Epidermal melanocyte (primary cell): ENCODE data around the gene ARF6.
"Not testable (repeated sequence)": the region's sequence is repeated elsewhere in the genome, so short reads cannot be mapped to it uniquely, and the experiment has no call there.

Experiments used
- DNase-seq: peaks from one replicate; pipeline ENCODE4 v3.0.0; 2011; ENCODE audit warnings: low spot score; ENCODE audit not compliant: insufficient read length

Gene ARF6

GRCh38 chr14:49905989-49906388, 13.1 kb downstream of the ARF6 start:
- DNase-seq: no peak

DNA sequence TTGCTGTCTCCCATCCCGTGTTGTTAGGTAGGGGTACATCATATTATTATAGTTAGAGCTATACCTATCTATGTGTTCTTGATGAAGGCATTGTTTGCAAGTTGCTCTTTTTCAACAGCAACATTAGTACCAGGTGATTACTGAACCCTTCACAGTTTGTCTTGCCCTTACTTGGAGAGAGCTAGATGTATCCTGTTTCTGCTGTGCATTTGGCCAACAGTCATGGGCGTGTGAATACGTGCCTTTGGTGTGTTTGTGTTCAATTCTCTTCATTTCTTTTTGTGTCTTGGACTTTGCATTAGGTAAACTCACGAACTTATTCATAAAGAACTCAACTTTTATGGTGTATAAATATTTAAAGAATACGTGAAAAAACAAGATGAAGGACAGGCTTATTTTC, 14.3 kb downstream of the ARF6 start:
- DNase-seq: no peak

DNA sequence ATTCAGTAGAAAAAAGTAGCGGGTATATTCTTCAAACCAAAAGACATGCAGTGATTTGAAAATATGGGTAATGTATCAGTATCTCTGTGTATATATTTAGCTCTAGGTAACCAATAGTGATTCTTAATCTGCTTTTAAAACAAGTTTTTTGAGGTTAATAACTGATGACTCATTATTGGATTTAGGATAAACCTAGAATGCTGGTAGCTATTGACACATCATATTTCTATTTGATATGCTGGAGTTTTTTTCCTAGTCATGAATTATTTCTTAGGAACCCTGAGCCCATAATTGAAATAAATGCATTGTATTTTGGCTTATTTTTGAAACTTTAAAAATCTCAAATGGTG, 15.5 kb downstream of the ARF6 start:
- no peak for DNase-seq

DNA sequence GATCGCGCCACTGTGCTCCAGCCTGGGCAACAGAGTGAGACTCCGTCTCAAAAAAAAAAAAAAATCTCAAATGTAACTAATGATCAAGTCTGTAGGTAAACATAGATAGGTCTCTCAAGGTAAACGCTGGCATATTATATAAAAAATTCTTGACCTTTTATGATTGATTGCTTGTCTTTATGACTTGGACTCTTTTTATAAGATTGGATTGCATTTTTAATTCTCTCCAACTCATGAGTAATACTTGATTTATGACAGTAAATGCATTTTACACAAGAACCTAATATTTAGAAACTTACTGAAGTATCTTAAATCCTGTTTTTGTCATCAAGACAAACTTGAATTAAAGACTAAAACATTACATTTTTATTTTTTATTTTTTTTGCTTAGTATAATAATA, 16.1 kb downstream of the ARF6 start:
- no peak for DNase-seq

DNA sequence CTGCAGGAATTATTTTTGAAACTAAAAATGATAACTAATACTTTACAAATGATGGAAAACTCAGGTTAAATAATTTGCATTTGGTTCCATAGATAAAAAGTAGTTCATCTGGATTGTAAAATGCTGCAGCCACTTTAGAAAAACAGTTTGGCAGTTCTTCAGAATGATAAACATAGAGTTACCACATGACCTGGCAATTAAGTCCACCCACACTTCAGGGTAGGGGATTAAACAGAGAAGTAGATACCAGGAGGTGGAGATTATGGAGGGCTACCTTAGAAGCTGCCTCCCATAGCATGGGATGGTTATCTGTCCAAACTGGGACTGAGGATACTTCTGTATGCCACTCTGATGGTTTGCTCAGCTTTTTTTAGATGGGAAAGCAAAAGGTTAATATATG, 22.2 kb downstream of the ARF6 start:
- no peak for DNase-seq

DNA sequence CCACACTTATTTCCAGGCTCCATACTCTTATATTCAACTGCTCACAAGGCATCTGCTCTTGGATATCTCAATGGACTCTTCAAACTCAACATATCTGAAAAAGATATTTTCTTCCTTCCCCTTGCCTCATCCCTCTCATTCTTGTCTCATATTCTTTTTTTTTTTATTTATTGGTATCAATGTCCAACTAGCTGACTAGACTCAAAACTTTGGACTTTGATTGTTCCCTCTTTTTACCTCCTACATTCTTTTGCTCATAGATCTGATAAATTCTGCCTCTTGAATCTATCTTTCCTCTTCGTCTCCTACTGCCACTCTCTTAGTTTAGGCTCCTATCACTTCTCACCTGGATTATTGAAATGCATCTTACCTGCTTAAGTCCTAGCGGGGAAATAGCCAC, 25.8 kb downstream of the ARF6 start:
- DNase-seq: no peak

DNA sequence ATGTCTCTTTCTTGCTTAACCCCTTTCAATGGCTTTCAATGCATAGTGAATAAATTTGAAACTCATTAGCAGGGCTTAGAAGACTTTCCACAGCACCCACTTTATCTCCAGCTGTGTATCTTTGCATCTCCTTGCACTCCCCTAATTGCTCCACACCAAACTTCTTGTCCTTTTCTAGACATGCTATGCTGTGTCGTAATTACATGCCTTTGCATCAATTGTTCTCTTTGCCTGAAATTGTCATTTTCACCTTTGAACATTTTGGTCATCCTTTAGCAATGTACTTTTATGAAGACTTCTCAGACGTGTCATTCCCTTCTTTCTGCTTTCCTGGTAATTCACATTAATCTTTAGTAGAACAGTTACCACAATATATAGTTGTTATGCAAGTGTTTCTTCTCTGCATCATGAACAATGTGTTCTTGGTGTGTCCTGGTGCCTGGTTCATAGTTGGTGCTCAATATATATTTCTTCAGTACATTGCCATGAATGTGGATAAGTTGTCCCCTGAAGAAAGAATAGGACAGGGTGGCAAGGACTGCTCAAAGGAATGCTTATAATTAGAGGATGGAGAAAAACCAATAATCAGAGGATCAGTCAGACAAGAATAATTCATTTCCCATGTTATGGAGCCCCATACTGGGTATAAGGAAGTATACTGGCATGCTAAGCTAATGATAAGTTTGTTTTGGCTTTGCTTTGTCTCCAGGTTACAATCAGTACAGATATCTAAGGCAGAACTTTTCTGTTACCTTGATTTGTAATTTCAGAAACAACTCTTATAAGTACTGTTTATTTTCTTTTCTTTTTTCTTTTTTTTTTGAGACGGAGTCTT, 27.2 kb downstream of the ARF6 start:
- no peak for DNase-seq

DNA sequence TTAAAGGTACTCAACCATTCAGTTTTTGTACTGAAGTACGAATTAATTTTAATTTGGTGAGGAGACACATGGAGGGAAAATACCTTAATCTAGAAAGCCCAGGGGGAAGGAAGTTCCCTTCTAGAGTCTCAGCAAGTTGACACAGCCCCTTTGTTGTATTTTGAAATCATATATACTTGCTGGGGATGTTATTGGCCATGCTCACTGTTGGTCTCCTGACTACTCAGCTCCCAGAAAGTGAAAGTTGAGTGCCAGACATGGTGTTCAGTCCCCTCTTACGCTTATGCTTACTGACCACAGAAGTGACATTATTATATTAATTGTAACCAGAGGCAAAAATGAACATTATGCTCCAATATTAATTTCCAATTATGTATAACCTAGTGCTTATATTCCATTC, 28.1 kb downstream of the ARF6 start:
- DNase-seq: no peak

- no peak for DNase-seq
Observed at GRCh38 chr14:49921401-49921800, 28.5 kb downstream of the ARF6 start.

DNA sequence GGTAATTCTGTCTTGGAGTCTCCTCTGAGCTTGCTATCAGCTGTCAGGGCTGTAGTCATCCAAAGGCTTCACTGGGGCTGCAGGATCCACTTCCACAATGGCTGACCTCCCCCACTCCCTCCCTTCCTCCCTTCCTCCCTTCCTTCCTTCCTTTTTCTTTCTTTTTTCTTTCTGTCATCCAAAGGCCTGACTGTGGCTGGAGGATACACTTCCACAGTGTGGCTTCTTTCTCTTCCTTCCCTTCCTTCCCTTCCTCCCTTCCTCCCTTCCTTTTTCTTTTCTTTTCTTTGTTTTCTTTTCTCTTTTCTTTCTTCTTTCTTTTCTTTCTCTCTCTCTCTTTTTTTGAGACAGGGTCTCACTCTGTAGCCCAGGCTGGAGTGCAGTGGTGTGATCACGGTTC, 30.6 kb downstream of the ARF6 start:
- no peak for DNase-seq

DNA sequence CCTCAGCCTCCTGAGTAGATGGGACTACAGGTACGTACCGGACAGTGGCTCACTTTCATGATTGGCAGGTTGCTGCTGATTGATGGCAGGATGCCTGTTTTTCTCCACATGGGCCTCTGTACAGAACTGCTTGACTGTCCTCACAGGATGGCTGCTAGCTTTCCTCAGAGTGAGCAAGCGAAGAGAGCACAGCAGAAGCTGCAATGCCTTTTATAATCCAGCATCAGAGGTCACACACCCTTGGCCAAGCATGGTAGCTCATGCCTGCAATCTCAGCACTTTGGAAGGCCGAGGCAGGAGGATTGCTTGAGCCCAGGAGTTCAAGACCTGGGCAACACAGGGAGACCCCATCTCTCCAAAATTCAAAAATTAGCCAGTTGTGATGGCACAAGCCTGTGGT, 31.0 kb downstream of the ARF6 start:
- DNase-seq: no peak

DNA sequence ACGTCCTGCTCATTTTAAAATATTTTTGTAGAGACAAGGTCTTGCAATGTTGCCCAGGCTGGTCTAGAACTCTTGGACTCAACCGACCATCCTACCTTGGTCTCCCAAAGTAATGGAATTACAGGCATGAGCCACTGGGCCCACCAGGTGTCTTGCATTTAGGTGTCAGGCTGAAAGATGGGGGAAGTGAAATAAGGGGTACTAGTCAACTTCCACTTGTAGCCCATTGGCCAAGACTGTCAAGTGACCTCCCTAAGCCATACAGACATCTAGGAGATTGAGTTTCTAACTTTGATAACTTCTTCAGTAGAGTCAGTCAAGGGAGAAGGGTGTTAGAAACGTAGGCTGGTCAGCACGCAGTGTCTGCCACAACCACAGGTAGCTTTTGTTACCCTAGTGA, 32.0 kb downstream of the ARF6 start:
- DNase-seq: no peak

GRCh38 chr14:49926803-49927202, 33.9 kb downstream of the ARF6 start:
- DNase-seq: no peak

- no peak for DNase-seq
Observed at GRCh38 chr14:49928015-49928414, 35.1 kb downstream of the ARF6 start.

GRCh38 chr14:49930720-49931119, 37.8 kb downstream of the ARF6 start:
- DNase-seq: no peak

DNA sequence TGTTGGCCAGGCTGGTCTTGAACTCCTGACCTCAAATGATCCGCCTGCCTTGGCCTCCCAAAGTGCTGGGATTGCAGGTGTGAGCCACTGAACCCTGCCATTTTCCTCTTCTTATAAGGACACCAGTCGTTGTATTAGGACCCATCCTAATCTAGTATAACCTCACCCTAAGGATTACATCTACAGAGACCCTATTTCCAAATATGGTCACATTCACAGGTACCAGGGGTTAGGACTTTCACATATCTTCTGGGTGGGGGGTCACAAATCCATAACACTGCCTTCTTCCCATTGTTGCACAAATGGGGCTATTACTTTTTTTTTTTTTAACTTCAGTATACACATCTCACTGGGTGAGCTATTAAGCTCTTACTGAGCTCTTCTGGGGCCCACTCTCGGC, 38.6 kb downstream of the ARF6 start:
- no peak for DNase-seq

- DNase-seq: no peak
Observed at GRCh38 chr14:49933128-49933527, 40.2 kb downstream of the ARF6 start.

DNA sequence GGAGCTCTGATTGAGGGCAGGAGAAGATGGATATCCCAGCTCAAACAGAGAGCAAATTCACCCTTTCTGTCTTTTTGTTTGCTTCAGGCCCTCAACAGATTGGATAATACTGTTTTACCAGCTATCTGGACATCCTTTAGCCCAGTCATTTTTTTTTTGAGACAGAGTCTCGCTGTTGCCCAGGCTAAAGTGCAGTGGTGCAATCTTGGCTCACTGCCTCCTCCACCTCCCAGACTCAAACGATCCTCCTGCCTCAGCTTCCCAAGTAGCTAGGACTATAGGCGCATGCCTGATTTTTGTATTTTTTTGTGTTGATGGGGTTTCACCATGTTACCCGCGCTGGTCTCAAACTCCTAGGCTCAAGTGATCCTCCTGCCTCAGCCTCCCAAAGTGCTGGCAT, 40.8 kb downstream of the ARF6 start:
- DNase-seq: no peak

DNA sequence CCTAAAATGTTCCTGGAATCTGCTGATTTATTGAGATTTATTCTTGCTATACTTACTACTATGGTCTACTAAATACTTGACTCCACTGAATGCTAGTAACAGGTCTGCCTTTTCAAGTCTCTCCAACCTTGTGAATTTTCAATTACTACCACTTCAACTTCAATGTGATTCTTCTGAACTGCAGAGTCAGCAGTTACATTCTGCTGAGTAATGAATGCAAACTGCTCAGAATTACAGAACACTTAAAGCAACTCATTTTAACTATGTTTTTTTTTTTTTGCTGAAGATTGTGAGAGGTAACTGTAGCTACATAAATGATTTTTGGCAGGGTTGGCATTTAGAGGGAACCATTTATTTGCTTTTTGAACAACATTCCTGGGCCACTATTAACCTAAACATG, 41.8 kb downstream of the ARF6 start:
- no peak for DNase-seq

DNA sequence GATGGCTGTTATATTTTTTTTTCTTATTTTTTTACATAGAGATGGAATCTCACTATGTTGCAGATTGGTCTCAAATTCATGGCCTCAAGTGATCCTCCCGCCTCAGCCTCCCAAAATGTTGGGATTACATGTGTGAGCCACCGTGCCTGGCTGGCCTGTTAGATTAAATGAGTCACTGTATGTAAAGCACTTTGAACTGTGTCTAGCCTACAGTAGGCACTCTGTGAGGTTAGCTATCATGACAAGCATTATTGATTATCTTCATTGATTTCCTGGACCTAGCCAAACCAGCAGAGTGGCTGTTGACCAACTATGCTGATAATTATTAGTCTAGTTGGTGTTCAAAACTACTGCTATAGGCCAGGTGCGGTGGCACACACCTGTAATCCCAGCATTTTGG, 42.6 kb downstream of the ARF6 start:
- DNase-seq: no peak

DNA sequence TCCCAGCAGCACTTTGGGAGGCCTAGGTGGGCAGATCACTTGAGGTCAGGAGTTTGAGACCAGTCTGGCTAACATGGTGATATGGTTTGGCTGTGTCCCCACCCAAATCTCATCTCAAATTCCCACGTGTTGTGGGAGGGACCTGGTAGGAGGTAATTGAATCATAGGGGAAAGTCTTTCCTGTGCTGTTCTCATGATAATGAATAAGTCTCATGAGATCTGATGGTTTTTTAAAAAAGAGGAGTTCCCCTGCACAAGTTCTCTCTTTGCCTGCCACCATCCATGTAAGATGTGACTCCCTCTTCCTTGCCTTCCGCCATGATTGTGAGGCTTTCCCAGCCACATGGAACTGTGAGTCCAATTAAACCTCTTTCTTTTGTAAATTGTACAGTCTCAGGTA, 43.4 kb downstream of the ARF6 start:
- not testable (repeated sequence) for DNase-seq

- DNase-seq: not testable (repeated sequence)
Observed at GRCh38 chr14:49936882-49937281, 44.0 kb downstream of the ARF6 start.

- not testable (repeated sequence) for DNase-seq
Observed at GRCh38 chr14:49939215-49939614, 46.3 kb downstream of the ARF6 start.
